Adrenal gland (tissue), 5 donors: ENCODE results near the gene SPEF1.

Source experiments
- POLR2A ChIP-seq, 2 donors: fragments of 450-650 bp; IDR thresholded peaks; one replicate each; pipeline ENCODE4 v1.6.1; 2017; ENCODE audit warnings: antibody characterized with exemption in 2 of 2, mild to moderate bottlenecking in 2 of 2, moderate library complexity in 1 of 2
- TF ChIP-seq, protein P1 (sequence below), 6 experiments: fragments of 450-650 bp in 4 of 6; fragments of 200-600 bp in 2 of 6; sonication (generic) in 1 of 6; IDR thresholded peaks; 1 replicate in 5 of 6; 2 replicates in 1 of 6; pipeline versions ENCODE4 v1.5.1 to v1.8.0; 2016 to 2021; ENCODE audit warnings: antibody characterized with exemption in 6 of 6, mild to moderate bottlenecking in 2 of 6, moderate library complexity in 1 of 6
- donor health status: DM: no; HTN: no; CAD: no.

DNA sequence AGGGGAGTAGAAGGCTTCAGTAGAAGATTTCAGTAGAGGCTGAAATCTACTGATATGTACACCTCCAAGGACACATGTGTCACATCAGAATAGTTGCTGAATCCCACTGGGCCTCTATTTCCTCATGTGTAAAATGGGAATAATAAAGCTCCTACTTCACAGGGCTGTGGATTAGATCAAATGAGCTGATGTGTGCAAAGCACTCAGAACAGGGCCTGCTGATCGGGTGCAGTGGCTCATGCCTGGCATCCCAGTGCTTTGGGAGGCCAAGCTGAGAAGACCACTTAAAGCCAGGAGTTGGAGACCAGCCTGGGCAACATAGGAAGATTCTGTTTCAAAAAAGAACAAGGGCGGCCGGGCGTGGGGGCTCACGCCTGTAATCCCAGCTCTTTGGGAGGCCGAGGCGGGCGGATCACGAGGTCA is 31.0 kb upstream of the SPEF1 start:
- TF ChIP-seq, protein P1, sequence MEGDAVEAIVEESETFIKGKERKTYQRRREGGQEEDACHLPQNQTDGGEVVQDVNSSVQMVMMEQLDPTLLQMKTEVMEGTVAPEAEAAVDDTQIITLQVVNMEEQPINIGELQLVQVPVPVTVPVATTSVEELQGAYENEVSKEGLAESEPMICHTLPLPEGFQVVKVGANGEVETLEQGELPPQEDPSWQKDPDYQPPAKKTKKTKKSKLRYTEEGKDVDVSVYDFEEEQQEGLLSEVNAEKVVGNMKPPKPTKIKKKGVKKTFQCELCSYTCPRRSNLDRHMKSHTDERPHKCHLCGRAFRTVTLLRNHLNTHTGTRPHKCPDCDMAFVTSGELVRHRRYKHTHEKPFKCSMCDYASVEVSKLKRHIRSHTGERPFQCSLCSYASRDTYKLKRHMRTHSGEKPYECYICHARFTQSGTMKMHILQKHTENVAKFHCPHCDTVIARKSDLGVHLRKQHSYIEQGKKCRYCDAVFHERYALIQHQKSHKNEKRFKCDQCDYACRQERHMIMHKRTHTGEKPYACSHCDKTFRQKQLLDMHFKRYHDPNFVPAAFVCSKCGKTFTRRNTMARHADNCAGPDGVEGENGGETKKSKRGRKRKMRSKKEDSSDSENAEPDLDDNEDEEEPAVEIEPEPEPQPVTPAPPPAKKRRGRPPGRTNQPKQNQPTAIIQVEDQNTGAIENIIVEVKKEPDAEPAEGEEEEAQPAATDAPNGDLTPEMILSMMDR (IDR thresholded peaks at IDR 0.05), result no peak
- no peak for TF ChIP-seq POLR2A (IDR thresholded peaks at IDR 0.05)
